GM21619 (cell line): ENCODE measurements around the gene ATXN7L2.

Experiments
- ATAC-seq: cut with Tn5 transposase; IDR thresholded peaks from one replicate; pipeline ENCODE4 v1.9.1; 2021; ENCODE audit not compliant: unreplicated experiment

The ATXN7L2 gene

DNA sequence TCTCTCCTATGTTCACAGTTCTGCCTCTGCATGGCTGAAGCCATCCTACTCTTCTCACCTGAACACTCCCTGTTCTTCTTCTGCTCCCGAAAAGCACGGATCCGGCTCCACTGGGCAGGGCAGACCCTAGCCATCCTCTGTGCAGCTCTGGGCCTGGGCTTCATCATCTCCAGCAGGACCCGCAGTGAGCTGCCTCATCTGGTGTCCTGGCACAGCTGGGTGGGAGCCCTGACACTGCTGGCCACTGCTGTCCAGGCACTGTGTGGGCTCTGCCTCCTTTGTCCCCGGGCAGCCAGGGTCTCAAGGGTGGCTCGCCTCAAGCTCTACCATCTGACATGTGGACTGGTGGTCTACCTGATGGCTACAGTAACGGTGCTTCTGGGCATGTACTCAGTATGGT is 12.0 kb downstream of the ATXN7L2 start:
- no peak for ATAC-seq

DNA sequence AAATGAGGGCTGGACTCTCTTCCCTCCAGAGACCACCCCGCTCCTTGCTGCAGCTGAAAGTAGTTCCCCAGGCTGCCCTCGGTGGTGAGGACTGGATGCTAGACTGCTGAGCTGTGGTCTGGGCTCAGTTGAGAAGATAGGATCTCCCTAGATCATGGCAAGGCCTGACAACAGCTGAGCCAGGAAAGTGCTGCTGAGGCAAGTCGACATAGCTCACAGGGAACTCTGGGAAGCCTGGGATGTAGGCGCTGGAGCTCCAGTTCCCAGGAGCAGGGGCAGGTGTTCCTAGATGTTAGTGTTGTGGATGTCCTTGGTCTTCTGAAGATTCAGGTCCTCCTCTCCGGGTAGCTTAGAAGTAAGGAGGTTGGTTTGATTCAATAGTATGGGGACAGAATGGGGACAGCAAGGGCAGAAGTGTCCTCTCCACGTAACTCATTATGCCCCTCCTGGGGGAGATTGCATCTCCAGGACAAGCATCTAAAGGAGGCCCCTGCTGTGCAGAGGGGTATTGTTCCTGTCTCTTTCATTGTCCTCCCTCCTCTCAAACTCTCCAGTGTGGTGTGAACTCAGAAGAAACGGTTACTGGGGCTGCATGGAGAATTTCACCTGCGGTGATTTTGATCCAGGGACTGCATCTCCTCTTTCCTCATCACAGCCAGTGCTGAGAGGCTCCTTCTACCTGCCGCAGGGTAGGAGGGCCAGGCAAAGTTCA is 13.9 kb downstream of the ATXN7L2 start:
- no peak for ATAC-seq

- ATAC-seq: no peak
Observed at GRCh38 chr1:109498161-109498801, 14.6 kb downstream of the ATXN7L2 start.

DNA sequence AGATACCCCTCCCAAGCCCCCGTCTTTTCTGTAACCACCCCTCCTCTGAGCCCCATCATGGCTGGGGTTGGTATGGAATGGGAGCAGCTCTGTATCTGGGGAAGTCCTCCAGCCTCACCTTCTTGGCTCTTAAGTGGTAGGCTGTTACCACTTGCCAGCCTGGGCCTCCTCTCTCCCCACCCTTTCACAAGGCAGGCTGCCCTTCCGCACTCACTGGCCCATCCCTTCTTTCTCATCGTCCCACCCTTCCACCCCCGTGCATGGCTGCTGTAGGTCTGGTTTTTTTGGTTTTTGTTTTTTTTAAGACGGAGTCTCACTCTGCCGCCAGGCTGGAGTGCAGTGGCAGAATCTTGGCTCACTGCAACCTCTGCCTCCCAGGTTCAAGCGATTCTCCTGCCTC is 15.4 kb downstream of the ATXN7L2 start:
- ATAC-seq: no peak

DNA sequence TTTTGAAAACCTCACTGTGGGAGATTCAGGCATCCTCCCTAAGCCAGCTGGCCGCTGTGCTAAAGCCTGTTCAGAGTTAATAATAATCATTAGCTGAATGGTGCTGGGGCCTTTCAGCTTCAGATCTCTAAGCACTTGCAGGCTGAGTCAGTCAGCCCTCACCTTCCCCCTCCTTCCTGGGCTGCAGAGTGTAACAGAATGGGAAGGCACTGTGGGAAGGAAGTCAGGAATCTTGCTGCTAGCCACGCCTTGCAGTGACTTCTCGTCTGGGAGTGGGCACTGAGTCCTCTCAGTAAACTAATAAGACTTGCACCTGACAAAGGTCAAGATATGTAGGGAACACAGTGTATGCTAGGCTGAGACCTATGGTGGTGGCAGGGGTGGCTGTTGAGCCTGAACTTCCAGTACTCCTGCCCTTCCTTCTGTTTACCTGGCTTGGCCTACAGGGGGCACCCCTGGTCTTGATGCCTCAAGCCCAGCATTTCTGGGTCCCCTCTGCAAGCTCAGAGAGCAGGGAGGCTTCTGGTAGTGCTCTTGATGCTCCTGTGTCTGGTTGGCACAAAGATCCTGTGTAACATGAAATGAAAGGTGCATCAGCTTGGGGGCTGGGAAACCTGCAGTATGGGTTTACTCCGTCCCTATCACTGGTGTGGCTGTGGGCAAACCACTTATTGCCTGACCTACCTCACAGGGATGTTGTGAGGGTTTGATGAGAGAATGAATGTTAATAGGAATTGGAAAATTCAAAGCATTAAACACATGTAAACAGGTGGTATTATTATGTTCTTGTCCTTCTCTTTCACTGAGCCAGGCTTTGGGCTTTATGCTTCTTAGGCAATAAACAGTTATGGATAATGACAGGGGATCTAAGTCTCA is 16.2 kb downstream of the ATXN7L2 start:
- ATAC-seq: no peak

- no peak for ATAC-seq
Observed at GRCh38 chr1:109500941-109501381, 17.3 kb downstream of the ATXN7L2 start.

DNA sequence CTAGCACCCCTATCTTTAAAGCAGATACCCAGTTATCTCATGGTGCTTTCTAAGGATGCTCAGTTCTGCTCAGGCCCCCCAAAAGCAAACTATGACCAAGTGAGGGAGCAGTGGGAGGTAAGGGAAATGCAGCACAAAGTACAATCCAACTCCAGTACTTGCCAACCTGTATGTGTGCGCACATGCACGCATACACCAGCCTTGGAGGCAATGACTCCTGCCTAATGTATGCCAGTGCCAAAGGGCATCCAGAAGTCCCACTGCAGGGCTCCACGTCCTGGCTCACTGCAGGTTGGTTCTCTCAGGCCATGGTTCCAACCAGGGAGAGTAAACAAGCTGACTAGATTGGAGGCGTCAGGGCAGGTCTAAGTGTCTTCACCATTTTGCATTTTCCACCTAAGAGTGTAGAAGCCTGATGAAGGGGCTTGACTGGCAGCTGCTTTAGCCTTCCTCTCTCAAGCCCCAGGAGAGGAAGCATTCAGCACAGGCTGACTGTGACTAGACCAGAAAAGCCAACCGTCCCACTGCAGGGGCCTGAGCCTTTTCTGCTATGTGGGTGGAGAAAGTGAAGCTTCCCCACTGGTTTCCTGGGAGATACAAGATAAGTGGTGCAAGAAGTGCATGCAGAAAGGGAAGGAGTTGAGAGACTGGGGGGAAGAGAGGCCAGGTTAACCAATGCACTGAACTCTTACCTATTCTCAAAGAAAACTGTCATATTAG is 18.1 kb downstream of the ATXN7L2 start:
- ATAC-seq: no peak

DNA sequence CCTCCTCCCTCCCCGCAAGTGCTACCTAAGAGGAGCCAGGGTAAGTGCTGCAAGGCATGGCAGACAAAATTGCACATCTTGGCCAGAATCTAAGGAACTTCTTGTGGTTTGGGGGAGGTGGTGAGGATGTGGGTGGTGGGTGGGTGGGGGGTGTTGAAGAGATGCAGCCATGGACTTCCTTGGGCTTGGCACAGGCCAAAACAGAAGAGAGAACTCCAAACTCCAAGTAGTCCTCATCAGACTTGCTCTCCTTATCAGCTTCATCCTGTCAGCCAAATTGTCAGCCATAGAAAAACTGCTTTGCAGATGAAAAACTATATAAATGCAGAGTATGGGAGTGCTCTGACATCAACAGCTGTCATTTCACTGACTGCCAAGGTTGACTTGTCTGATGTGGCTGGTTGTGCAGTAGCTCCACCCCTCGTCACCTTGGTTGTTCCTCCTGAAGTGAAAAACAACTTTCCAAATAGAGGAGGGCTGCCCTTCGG is 18.7 kb downstream of the ATXN7L2 start:
- ATAC-seq: no peak

- ATAC-seq: no peak
Observed at GRCh38 chr1:109503935-109504334, 20.2 kb downstream of the ATXN7L2 start.

DNA sequence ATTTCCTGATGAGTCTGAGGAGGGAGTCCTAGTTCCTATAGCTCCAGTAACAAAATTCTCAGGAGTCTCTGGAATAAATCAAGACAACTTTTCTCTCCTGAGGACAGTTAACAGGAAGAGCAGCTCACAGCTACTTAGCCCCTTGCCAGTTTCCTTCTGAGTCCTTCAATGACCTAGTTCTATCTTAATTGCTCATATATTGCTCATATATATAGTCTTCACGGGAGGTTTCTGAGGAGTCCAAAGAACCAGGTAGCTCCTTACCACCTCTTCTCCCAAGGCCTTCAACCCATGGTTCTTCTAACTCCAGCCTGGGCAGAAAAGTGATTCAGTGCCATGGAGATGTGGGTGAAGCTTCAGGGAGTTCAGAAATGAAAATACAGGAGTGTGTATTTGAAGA is 21.3 kb downstream of the ATXN7L2 start:
- ATAC-seq: no peak

DNA sequence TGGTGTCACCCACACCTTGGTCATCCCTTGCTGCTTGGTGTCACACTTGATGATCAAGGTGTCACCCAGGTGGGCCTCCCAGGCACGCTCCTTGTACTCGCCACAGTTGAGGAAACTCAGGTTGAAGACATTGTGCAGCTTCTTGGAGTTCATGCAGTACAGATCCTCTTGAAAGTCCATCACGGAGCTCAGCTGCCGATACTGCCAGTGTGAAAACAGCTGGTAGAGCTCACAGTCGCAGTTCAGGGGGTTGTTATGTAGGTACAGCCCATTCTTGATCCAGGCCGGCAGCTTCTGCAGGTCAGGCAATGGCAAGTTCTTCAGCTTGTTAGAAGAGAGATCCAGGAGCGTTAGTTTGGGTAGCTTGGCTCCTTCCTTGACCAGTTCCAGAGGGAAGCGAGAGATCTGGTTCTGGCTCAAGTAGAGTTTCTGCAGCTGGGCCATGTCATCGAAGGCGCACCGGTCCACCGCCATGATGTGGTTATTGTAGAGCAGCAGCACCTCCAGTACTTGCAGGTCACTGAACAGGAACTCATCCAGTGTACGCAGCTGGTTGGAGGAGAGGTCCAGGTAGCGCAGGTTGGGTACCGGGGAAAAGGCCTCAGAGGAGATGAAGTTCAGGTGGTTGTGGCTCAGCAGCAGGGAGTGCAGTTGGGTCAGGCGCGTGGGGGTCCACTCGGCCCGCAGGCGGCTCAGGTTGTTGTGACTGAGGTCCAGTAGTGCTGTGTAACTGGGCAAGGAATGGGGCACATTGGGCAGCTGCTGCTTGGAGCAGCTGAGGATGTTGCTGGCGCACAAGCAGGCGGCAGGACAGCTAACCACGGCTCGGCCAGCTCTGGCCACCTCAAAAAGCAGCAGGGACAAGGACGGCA is 24.5 kb downstream of the ATXN7L2 start:
- no peak for ATAC-seq

GRCh38 chr1:109508873-109509175 is 25.1 kb downstream of the ATXN7L2 start:
- no peak for ATAC-seq

GRCh38 chr1:109509176-109510134 is 25.8 kb downstream of the ATXN7L2 start, which contains the start of gene AMIGO1:
TSS of gene AMIGO1 (minus strand) at chr1:109509727. CDS start at chr1:109508912, 815 bp downstream.
- ATAC-seq: no peak

- ATAC-seq: no peak
Observed at GRCh38 chr1:109513110-109513710, 29.5 kb downstream of the ATXN7L2 start.

GRCh38 chr1:109514846-109515245 is 31.1 kb downstream of the ATXN7L2 start:
- no peak for ATAC-seq

DNA sequence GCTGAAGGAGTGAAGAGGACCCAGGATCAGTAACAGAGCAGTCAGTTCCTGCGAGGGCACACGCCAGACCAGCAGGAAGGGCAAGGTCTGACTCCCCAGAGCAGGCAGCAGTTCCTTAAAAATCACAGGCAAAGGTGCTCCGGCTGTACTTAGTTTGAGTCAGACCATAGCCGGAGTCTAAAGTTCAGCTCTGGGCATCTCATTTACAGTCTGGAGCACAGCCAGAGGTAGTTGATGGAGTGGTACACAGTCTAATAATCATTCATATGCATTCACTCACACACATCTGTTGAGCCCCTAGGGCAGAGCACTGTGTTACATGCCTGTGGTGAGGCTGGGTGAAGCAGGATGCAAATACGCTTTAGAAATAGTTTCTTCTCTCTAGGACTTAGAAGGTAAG is 33.2 kb downstream of the ATXN7L2 start:
- ATAC-seq: no peak

DNA sequence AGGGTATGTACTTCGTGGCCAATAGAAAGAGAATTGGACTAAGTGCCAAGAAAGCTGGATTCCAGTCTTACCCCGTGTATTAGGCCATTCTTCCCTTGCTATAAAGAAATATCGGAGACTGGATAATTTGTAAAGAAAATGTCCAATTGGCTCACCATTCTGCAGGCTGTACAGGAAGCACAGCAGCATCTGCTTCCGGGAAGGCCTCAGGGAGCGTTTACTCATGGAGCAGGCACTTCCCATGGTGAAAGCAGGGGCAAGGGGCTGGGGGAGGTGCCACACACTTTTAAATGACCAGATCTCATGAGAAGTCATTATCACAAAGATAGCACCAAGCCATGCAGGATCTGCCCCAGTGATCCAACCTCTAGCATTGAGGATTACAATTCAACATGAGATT is 33.6 kb downstream of the ATXN7L2 start:
- no peak for ATAC-seq
